H1 (cell line): ENCODE data around the gene CHRNA3. TPM values are rescaled to one million over a fixed set of nuclear protein-coding genes. Genes with fewer than 3 reads are reported as not detected.

Source experiments
- CTCF ChIA-PET: fragments of 300-600 bp; sonication (Branson Sonifier 250); formaldehyde crosslinking; loops from one replicate; lab custom pipeline; 2021; ENCODE audit not compliant: partially characterized antibody; lab: Charles Lee
- POLR2A ChIA-PET: fragments of 300-600 bp; sonication (Branson Sonifier 250); formaldehyde crosslinking; loops from one replicate; lab custom pipeline; 2021; ENCODE audit warnings: inconsistent platforms; ENCODE audit not compliant: partially characterized antibody; lab: Charles Lee
- DNase-seq, 2 experiments: peaks; one replicate each; pipeline versions ENCODE4 v3.0.0 to v3.0.0-alpha.2; 2010 to 2022; ENCODE audit warnings: low spot score in 2 of 2, low read depth in 1 of 2, mixed read lengths in 1 of 2
- FAIRE-seq: peaks from 2 replicates; lab custom pipeline; 2011; peaks lifted over from hg19 to GRCh38; lab: Jason Lieb, UNC
- H2AFZ ChIP-seq: 2 replicates; pipeline ENCODE4 v1.8.1; 2012; ENCODE audit warnings: low read length, inconsistent platforms
- H2AK5ac ChIP-seq: 2 replicates; pipeline ENCODE4 v1.6.1; 2013; ENCODE audit warnings: low read depth, low read length
- H2BK120ac ChIP-seq: replicated peaks from 2 replicates; pipeline ENCODE3; 2013; ENCODE audit warnings: low read depth, low read length, inconsistent platforms
- H2BK12ac ChIP-seq: 2 replicates; pipeline ENCODE4 v1.6.1; 2013; ENCODE audit warnings: low read depth, low read length
- H2BK15ac ChIP-seq: 2 replicates; pipeline ENCODE4 v1.6.1; 2013; ENCODE audit warnings: low read length
- H2BK20ac ChIP-seq: 2 replicates; pipeline ENCODE4 v1.6.1; 2013; ENCODE audit warnings: low read length
- H2BK5ac ChIP-seq: 2 replicates; pipeline ENCODE4 v1.6.1; 2013; ENCODE audit warnings: low read depth, low read length
- H3K14ac ChIP-seq: 2 replicates; pipeline ENCODE4 v1.6.1; 2013; ENCODE audit warnings: inconsistent platforms; ENCODE audit not compliant: insufficient read length
- H3K18ac ChIP-seq: 2 replicates; pipeline ENCODE4 v1.6.1; 2013; ENCODE audit warnings: low read length; ENCODE audit errors: extremely low read depth
- H3K23ac ChIP-seq: 2 replicates; pipeline ENCODE4 v1.6.1; 2013; ENCODE audit warnings: inconsistent platforms; ENCODE audit not compliant: insufficient read length
- H3K23me2 ChIP-seq: 2 replicates; pipeline ENCODE4 v1.6.1; 2013; ENCODE audit warnings: low read depth, low read length
- H3K27ac ChIP-seq: 2 replicates; pipeline ENCODE4 v1.6.1; 2011; ENCODE audit warnings: low read depth, low read length, inconsistent platforms
- H3K27me3 ChIP-seq, 4 experiments: replicated peaks in 1 of 4; 1 replicate in 1 of 4; 2 replicates in 3 of 4; pipeline versions ENCODE4 v1.6.1 to v1.8.1; 2011 to 2013; ENCODE audit warnings: low read length in 3 of 4, mild to moderate bottlenecking in 3 of 4, inconsistent platforms in 2 of 4, mixed read lengths in 2 of 4, moderate library complexity in 1 of 4; ENCODE audit not compliant: control insufficient read depth in 3 of 4, insufficient read depth in 3 of 4; ENCODE audit errors: extremely low read depth in 1 of 4
- H3K36me3 ChIP-seq, 4 experiments: 2 replicates each; pipeline versions ENCODE4 v1.6.1 to v1.8.1; 2011 to 2013; ENCODE audit warnings: mild to moderate bottlenecking in 4 of 4, low read length in 3 of 4, moderate library complexity in 2 of 4, control low read depth in 1 of 4, inconsistent platforms in 1 of 4; ENCODE audit not compliant: insufficient read depth in 4 of 4, control insufficient read depth in 2 of 4
- H3K4ac ChIP-seq: replicated peaks from 2 replicates; pipeline ENCODE3; 2013; ENCODE audit warnings: low read length, low read depth, mixed read lengths, inconsistent platforms; ENCODE audit not compliant: insufficient read length
- H3K4me1 ChIP-seq, 4 experiments: replicated peaks in 1 of 4; 1 replicate in 1 of 4; 2 replicates in 3 of 4; pipeline versions ENCODE4 v1.6.1 to v1.8.1; 2011 to 2013; ENCODE audit warnings: low read length in 3 of 4, inconsistent platforms in 2 of 4, mixed read lengths in 1 of 4; ENCODE audit not compliant: insufficient read depth in 4 of 4, control insufficient read depth in 3 of 4
- H3K4me2 ChIP-seq, 2 experiments: 2 replicates each; pipeline versions ENCODE4 v1.6.1 to v1.8.1; 2011 to 2013; ENCODE audit warnings: low read depth in 2 of 2, low read length in 2 of 2, control low read depth in 1 of 2, inconsistent platforms in 1 of 2, mild to moderate bottlenecking in 1 of 2; ENCODE audit not compliant: insufficient read depth in 1 of 2
- H3K4me3 ChIP-seq, 4 experiments: fragments of 200-600, 300-600 bp in 1 of 4; sonication (generic), shearing (Covaris generic), sonication (Bioruptor Twin) in 1 of 4; 2 replicates each; pipeline versions ENCODE4 v1.5.1 to v1.8.1; 2011 to 2016; ENCODE audit warnings: low read length in 4 of 4, low read depth in 3 of 4, control low read depth in 2 of 4, inconsistent platforms in 2 of 4, mild to moderate bottlenecking in 2 of 4, mixed read lengths in 1 of 4, moderate library complexity in 1 of 4; ENCODE audit not compliant: insufficient read depth in 2 of 4; ENCODE audit errors: extremely low read depth in 1 of 4
- H3K56ac ChIP-seq: replicated peaks from 2 replicates; pipeline ENCODE3; 2013; ENCODE audit warnings: low read depth, mild to moderate bottlenecking, mixed read lengths, low read length, inconsistent platforms; ENCODE audit not compliant: insufficient read length
- H3K79me1 ChIP-seq: 2 replicates; pipeline ENCODE4 v1.6.1; 2013; ENCODE audit warnings: low read depth, low read length, control low read depth
- H3K79me2 ChIP-seq, 2 experiments: 2 replicates each; pipeline versions ENCODE4 v1.6.1 to v1.8.1; 2012 to 2013; ENCODE audit warnings: low read length in 2 of 2, mild to moderate bottlenecking in 2 of 2, inconsistent platforms in 1 of 2; ENCODE audit not compliant: insufficient read depth in 2 of 2, control insufficient read depth in 1 of 2
- H3K9ac ChIP-seq, 4 experiments: replicated peaks in 1 of 4; 1 replicate in 1 of 4; 2 replicates in 3 of 4; pipeline versions ENCODE4 v1.6.1 to v1.8.1; 2011 to 2013; ENCODE audit warnings: low read depth in 3 of 4, low read length in 3 of 4, control low read depth in 2 of 4, mild to moderate bottlenecking in 2 of 4, moderate library complexity in 2 of 4, inconsistent platforms in 1 of 4; ENCODE audit errors: extremely low read depth in 1 of 4
- H3K9me3 ChIP-seq, 2 experiments: 2 replicates each; pipeline versions ENCODE4 v1.6.1 to v1.8.1; 2012 to 2013; ENCODE audit warnings: mild to moderate bottlenecking in 2 of 2, moderate library complexity in 2 of 2, control low read depth in 1 of 2, inconsistent platforms in 1 of 2, low read depth in 1 of 2, low read length in 1 of 2, mixed read lengths in 1 of 2; ENCODE audit not compliant: insufficient read depth in 2 of 2
- H4K20me1 ChIP-seq, 2 experiments: replicated peaks in 1 of 2; 2 replicates each; pipeline versions ENCODE3 to v1.8.1; 2011 to 2013; ENCODE audit warnings: inconsistent platforms in 2 of 2, low read length in 2 of 2, mild to moderate bottlenecking in 1 of 2; ENCODE audit not compliant: insufficient read depth in 2 of 2, control insufficient read depth in 1 of 2
- H4K5ac ChIP-seq: 2 replicates; pipeline ENCODE4 v1.6.1; 2013; ENCODE audit warnings: low read length, low read depth, mixed read lengths, inconsistent platforms; ENCODE audit not compliant: insufficient read length
- H4K8ac ChIP-seq: 2 replicates; pipeline ENCODE4 v1.8.0; 2013; ENCODE audit warnings: mild to moderate bottlenecking, moderate library complexity, low read length, inconsistent platforms; ENCODE audit not compliant: insufficient read depth; ENCODE audit errors: extremely low read depth
- H4K91ac ChIP-seq: replicated peaks from 2 replicates; pipeline ENCODE3; 2013; ENCODE audit warnings: low read length, mixed read lengths, inconsistent platforms; ENCODE audit not compliant: insufficient read length
- BACH1 ChIP-seq: IDR thresholded peaks from 2 replicates; pipeline ENCODE4 v1.6.1; 2012; ENCODE audit warnings: low read length, improper control_type of control experiment
- CHD1 ChIP-seq: IDR thresholded peaks from 2 replicates; pipeline ENCODE4 v1.6.1; 2012; ENCODE audit warnings: low read depth, low read length, improper control_type of control experiment
- CREB1 ChIP-seq: IDR thresholded peaks from 2 replicates; pipeline ENCODE4 v1.6.1; 2012; ENCODE audit warnings: inconsistent platforms
- FOSL1 ChIP-seq: IDR thresholded peaks from 2 replicates; pipeline ENCODE4 v1.6.1; 2011; ENCODE audit warnings: mild to moderate bottlenecking, low read depth, low read length, moderate library complexity; ENCODE audit not compliant: insufficient read depth
- GTF2F1 ChIP-seq: IDR thresholded peaks from 2 replicates; pipeline ENCODE4 v1.6.1; 2012; ENCODE audit warnings: low read depth, low read length, improper control_type of control experiment, borderline replicate concordance
- KDM5A ChIP-seq: fragments of 200-600 bp; IDR thresholded peaks from 2 replicates; pipeline ENCODE4 v1.7.1; 2012; ENCODE audit warnings: mild to moderate bottlenecking, low read length, inconsistent platforms, mixed read lengths
- POLR2A ChIP-seq, 2 experiments: IDR thresholded peaks; 1 replicate in 1 of 2; 2 replicates in 1 of 2; pipeline ENCODE4 v1.6.1; 2011; ENCODE audit warnings: low read depth in 2 of 2, low read length in 2 of 2, mild to moderate bottlenecking in 2 of 2; ENCODE audit errors: control extremely low read depth in 1 of 2
- RFX5 ChIP-seq: IDR thresholded peaks from 2 replicates; pipeline ENCODE4 v1.6.1; 2011; ENCODE audit warnings: low read depth, low read length, improper control_type of control experiment, borderline replicate concordance
- RXRA ChIP-seq: IDR thresholded peaks from 2 replicates; pipeline ENCODE4 v1.6.1; 2011; ENCODE audit warnings: low read depth, mild to moderate bottlenecking, low read length, moderate library complexity; ENCODE audit not compliant: insufficient read depth
- SP4 ChIP-seq: IDR thresholded peaks from 2 replicates; pipeline ENCODE4 v1.6.1; 2012; ENCODE audit warnings: low read length, inconsistent platforms
- TBP ChIP-seq: IDR thresholded peaks from 2 replicates; pipeline ENCODE4 v1.6.1; 2011; ENCODE audit warnings: low read depth, low read length, improper control_type of control experiment
- TEAD4 ChIP-seq: IDR thresholded peaks from 2 replicates; pipeline ENCODE4 v1.6.1; 2012; ENCODE audit warnings: low read depth, low read length, inconsistent platforms, mixed read lengths
- USF2 ChIP-seq: IDR thresholded peaks from 2 replicates; pipeline ENCODE4 v1.6.1; 2011; ENCODE audit warnings: low read length, improper control_type of control experiment
- ZNF274 ChIP-seq: IDR thresholded peaks from 2 replicates; pipeline ENCODE4 v1.7.0; 2012; ENCODE audit warnings: low read length, borderline replicate concordance; ENCODE audit errors: extremely low read depth
- WGBS, 2 experiments: shearing (Covaris generic) in 1 of 2; methylation state at CpG; one replicate each; pipeline versions ENCODE4 v1.1.6 to v1.1.7; 2013 to 2015; ENCODE audit warnings: low lambda C conversion rate in 2 of 2, mixed read lengths in 2 of 2, inconsistent platforms in 1 of 2, low coverage in 1 of 2, missing lambda C conversion rate in 1 of 2; ENCODE audit not compliant: insufficient replicate concordance in 2 of 2, insufficient coverage in 1 of 2, insufficient read length in 1 of 2; ENCODE audit errors: extremely low coverage in 1 of 2, missing lambda C conversion rate in 1 of 2; 5-methylcytosine and 5-hydroxymethylcytosine counted together
- polyA plus RNA-seq, 7 experiments: library from polyadenylated mRNA; depleted of rRNA in 3 of 7; stranded (reverse) in 5 of 7; unstranded in 2 of 7; fragments of >200 nt in 5 of 7; fragments of 200-250 nt in 2 of 7; gene quantifications; 1 replicate in 5 of 7; 2 replicates in 1 of 7; 4 replicates in 1 of 7; pipeline versions ENCODE4 v1.2.1 to v1.2.3, GENCODE V29; 2011 to 2013; ENCODE audit warnings: missing spikeins in 2 of 7, mixed read lengths in 2 of 7
- total RNA-seq: library from RNA; stranded (reverse); fragmentation: NEBNext Ultra II Directional; extraction: Animal tissue kit (Norgen Biotek cat#: 25700); gene quantifications from 2 replicates; pipeline ENCODE4 v1.2.1, GENCODE V29; 2021
- TF ChIP-seq, protein P1 (sequence below): IDR thresholded peaks from 2 replicates; pipeline ENCODE4 v1.6.1; 2012; ENCODE audit warnings: inconsistent platforms

The CHRNA3 gene
- total and polyA plus RNA-seq, 2 of the 8 experiments (the other 6 are each of a cell fraction or from before 2014, with no cell fraction given) = 2.1 to 4.7 TPM

- H4K20me1 ChIP-seq = no peaks in the 10 kb centered on the region
- no peak overlapping the region for H3K27ac ChIP-seq
- H3K14ac ChIP-seq = no peak overlapping the region
- no peaks in the 10 kb centered on the region for H3K27me3 ChIP-seq
- H3K4me2 ChIP-seq = no peak overlapping the region
- WGBS, 2 experiments = 95% methylated on average over 19 of the region's 19 CpGs; no CpG with 5 or more reads in 1 of the 2 experiments
- H2BK120ac ChIP-seq = no peak overlapping the region
- no peaks in the 10 kb centered on the region for H3K23me2 ChIP-seq
- no peak overlapping the region for H2BK12ac ChIP-seq
- FAIRE-seq (no peak), DNase-seq (no peak)
- no peak overlapping the region for H3K4ac ChIP-seq
- H3K79me1 ChIP-seq = no peaks in the 10 kb centered on the region
- no peak overlapping the region for H3K9ac ChIP-seq
- H3K23ac ChIP-seq = no peak overlapping the region
- no peak overlapping the region for H3K4me3 ChIP-seq
- CTCF ChIA-PET = interaction anchor here (0.9 to 2.0 kb wide), 3 partner anchors 22 to 51 kb away, joined by 3 to 8 read pairs (median 4); no protein-coding TSS in a partner anchor
- H3K18ac ChIP-seq = no peak overlapping the region
- H3K4me1 ChIP-seq = no peaks in the 10 kb centered on the region
- H2BK5ac ChIP-seq = no peak overlapping the region
- H3K9me3 ChIP-seq = no peaks in the 10 kb centered on the region
- H3K56ac ChIP-seq = no peak overlapping the region
- H2AFZ ChIP-seq = no peak overlapping the region
- no peak overlapping the region for H4K5ac ChIP-seq
- H4K91ac ChIP-seq = no peak overlapping the region
- H2BK15ac ChIP-seq = no peak overlapping the region
- POLR2A ChIA-PET = no interaction called here
- no peaks in the 10 kb centered on the region for H3K36me3 ChIP-seq
- H3K79me2 ChIP-seq = no peaks in the 10 kb centered on the region
- H2BK20ac ChIP-seq = no peak overlapping the region
- H2AK5ac ChIP-seq = no peak overlapping the region
- H4K8ac ChIP-seq = no peak overlapping the region
- TF ChIP-seq POLR2A (IDR thresholded peaks at IDR 0.05; ENCODE audit: control extremely low read depth in 1 of 2, low read depth in 2 of 2, low read length in 2 of 2) = no peak
- no peak for TF ChIP-seq KDM5A
- no peak for TF ChIP-seq CHD1
- TF ChIP-seq SP4 = no peak
- no peak for TF ChIP-seq USF2
- no peak for TF ChIP-seq TBP
- TF ChIP-seq ZNF274 = no peak
- TF ChIP-seq BACH1 = no peak
- no peak for TF ChIP-seq RXRA
- no peak for TF ChIP-seq FOSL1
- TF ChIP-seq, protein P1, sequence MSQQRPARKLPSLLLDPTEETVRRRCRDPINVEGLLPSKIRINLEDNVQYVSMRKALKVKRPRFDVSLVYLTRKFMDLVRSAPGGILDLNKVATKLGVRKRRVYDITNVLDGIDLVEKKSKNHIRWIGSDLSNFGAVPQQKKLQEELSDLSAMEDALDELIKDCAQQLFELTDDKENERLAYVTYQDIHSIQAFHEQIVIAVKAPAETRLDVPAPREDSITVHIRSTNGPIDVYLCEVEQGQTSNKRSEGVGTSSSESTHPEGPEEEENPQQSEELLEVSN = no peak
- TF ChIP-seq GTF2F1 = no peak
- no peak for TF ChIP-seq CREB1
- TF ChIP-seq RFX5 = no peak
- TF ChIP-seq TEAD4 = no peak
Observed at GRCh38 chr15:78661001-78661400, 40.2 kb upstream of the CHRNA3 start.
